Hematopoietic multipotent progenitor cell treated with erythropoietin and hydrocortisone succinate and interleukin-3 and kit ligand, for 6 days (in vitro differentiated cells): Measurements from ENCODE around the gene PKMYT1.
"Not testable (repeated sequence)": the region's sequence is repeated elsewhere in the genome, so short reads cannot be mapped to it uniquely, and the experiment has no call there.

Experiments
- DNase-seq: peaks from one replicate; pipeline ENCODE4 v3.0.0-alpha.2; 2015

PKMYT1 gene

GRCh38 chr16:2929693-2930092 lies 50.6 kb downstream of the PKMYT1 start:
- DNase-seq, result no peak

GRCh38 chr16:2928796-2929195 lies 51.5 kb downstream of the PKMYT1 start:
- DNase-seq, result no peak

- DNase-seq, result not testable (repeated sequence)
Measured at GRCh38 chr16:2928151-2928550, 52.1 kb downstream of the PKMYT1 start.

- DNase-seq, result peak; percentile 96
Measured at GRCh38 chr16:2927010-2927646, 53.1 kb downstream of the PKMYT1 start.

DNA sequence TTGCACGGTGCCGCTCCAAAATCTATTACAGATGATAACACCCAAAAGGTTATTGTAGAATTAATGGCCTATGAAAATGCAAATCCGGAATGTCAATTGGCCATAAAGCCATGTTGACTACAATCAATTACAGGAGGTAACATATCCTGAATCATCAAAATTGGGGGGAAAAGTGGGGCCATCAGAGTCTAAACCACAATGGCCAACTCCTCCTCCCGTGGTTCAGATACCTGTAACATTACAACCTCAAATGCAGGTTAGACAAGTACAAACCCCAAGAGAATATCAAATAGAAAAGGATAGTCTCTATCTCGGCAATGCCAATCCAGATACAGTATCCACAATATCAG lies 53.6 kb downstream of the PKMYT1 start:
- no peak for DNase-seq

- DNase-seq, result no peak
Measured at GRCh38 chr16:2925951-2926649, 54.1 kb downstream of the PKMYT1 start.

- no peak for DNase-seq
Measured at GRCh38 chr16:2924901-2925755, 55.1 kb downstream of the PKMYT1 start.

DNA sequence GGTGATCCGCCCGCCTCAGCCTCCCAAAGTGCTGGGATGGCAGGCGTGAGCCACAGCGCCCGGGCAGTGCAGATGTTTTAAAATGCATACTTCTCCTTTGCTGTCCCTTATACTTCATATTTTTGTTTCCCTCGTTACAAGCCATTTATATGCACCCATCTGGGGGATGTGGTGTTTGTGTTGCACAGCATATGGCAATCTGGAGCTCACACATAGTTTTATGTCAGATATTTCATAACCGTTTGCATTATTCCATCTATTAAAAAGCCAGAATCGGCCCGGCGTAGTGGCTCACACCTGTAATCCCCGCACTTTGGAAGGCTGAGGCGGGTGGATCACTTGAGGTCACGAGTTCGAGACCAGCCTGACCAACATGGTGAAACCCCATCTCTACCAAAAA lies 56.8 kb downstream of the PKMYT1 start:
- no peak for DNase-seq
